ENCODE data around the gene DNAH2.

DNA sequence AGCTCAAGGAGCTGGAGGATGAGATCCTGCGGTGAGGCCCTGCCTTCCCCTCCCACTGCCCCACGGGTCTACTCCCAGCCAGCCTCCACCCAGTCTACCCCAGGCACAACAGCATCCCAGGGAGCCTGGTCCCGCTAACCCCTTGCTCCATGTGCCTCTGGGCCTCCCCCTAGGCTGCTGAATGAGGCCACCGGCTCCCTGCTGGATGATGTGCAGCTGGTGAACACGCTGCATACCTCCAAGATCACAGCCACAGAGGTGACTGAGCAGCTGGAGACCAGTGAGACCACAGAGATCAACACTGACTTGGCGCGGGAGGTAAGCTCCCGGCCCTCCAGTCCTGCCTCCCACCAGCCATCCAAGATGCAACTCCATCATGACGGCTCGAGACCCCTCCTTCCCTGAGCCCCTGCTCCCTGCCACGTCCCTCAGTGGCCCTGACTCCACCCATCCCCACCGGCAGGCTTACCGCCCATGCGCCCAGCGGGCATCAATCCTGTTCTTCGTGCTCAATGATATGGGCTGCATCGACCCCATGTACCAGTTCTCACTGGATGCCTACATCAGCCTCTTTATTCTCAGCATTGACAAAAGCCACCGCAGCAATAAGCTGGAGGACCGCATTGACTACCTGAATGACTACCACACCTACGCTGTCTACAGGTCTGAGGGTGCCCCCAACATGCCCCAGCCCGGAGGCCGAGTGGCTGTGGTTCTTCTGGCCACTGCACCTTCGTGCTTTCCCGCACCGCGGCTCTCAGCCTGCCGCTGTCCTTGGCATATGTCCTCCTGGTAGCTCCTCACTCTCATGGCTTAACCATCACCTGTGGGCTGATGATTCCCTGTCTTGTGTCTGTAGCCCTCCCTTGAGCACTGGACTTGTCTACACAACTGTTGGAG, 101.5 kb downstream of the DNAH2 start:
- TF ChIP-seq EP300 (IDR thresholded peaks at IDR 0.05): no peak
- TF ChIP-seq, protein P1, sequence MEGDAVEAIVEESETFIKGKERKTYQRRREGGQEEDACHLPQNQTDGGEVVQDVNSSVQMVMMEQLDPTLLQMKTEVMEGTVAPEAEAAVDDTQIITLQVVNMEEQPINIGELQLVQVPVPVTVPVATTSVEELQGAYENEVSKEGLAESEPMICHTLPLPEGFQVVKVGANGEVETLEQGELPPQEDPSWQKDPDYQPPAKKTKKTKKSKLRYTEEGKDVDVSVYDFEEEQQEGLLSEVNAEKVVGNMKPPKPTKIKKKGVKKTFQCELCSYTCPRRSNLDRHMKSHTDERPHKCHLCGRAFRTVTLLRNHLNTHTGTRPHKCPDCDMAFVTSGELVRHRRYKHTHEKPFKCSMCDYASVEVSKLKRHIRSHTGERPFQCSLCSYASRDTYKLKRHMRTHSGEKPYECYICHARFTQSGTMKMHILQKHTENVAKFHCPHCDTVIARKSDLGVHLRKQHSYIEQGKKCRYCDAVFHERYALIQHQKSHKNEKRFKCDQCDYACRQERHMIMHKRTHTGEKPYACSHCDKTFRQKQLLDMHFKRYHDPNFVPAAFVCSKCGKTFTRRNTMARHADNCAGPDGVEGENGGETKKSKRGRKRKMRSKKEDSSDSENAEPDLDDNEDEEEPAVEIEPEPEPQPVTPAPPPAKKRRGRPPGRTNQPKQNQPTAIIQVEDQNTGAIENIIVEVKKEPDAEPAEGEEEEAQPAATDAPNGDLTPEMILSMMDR (IDR thresholded peaks at IDR 0.05): no peak
- TF ChIP-seq POLR2A (IDR thresholded peaks at IDR 0.05): no peak
- TF ChIP-seq POLR2AphosphoS5 (IDR thresholded peaks at IDR 0.05): no peak

Data from upper lobe of left lung (tissue), 4 donors.